Subcutaneous abdominal adipose tissue (tissue), 5 donors: ENCODE results near the gene LAMC3.

Experiments used
- H3K27ac ChIP-seq: one replicate; pipeline ENCODE4 v1.7.0; 2013; ENCODE audit warnings: low read depth, mild to moderate bottlenecking, inconsistent platforms, low read length, moderate library complexity
- H3K27me3 ChIP-seq, 5 donors: one replicate each; pipeline ENCODE4 v1.7.0; 2013; ENCODE audit warnings: low read length in 5 of 5, inconsistent platforms in 1 of 5; ENCODE audit not compliant: control insufficient read depth in 5 of 5, insufficient read depth in 4 of 5
- H3K36me3 ChIP-seq, 5 donors: one replicate each; pipeline ENCODE4 v1.7.0; 2013; ENCODE audit warnings: low read length in 5 of 5; ENCODE audit not compliant: control insufficient read depth in 5 of 5, insufficient read depth in 5 of 5
- H3K4me1 ChIP-seq, 5 donors: one replicate each; pipeline ENCODE4 v1.7.0; 2013; ENCODE audit warnings: low read length in 5 of 5, mild to moderate bottlenecking in 3 of 5, moderate library complexity in 1 of 5; ENCODE audit not compliant: control insufficient read depth in 5 of 5, insufficient read depth in 5 of 5
- H3K4me3 ChIP-seq, 5 donors: one replicate each; pipeline ENCODE4 v1.7.0; 2013; ENCODE audit warnings: low read length in 5 of 5, low read depth in 1 of 5
- H3K9ac ChIP-seq, 5 donors: one replicate each; pipeline ENCODE4 v1.7.0; 2013; ENCODE audit warnings: low read length in 5 of 5, mild to moderate bottlenecking in 4 of 5, moderate library complexity in 3 of 5
- H3K9me3 ChIP-seq, 5 donors: one replicate each; pipeline ENCODE4 v1.7.0; 2013; ENCODE audit warnings: low read length in 5 of 5; ENCODE audit not compliant: control insufficient read depth in 5 of 5
- donor health status: healthy.
- donor health status: healthy.
- donor health status: healthy.
- donor health status: healthy.
- donor health status: healthy.

The LAMC3 gene

GRCh38 chr9:131072871-131073237 lies 63.9 kb downstream of the LAMC3 start:
- Histone ChIP-seq H3K9ac (no peak overlapping the region), H3K36me3 (no peaks in the 10 kb centered on the region), H3K4me3 (no peak overlapping the region), H3K4me1 (peaks cover 2 to 14% (median 9%) of the 10 kb centered on the region in 5 donors), H3K9me3 (no peaks in the 10 kb centered on the region), H3K27ac (no peak overlapping the region), H3K27me3 (peaks cover 0 to 8% (median 0%) of the 10 kb centered on the region in 5 donors)

- no peak overlapping the region for H3K4me3 ChIP-seq
- no peaks in the 10 kb centered on the region for H3K36me3 ChIP-seq
- no peak overlapping the region for H3K9ac ChIP-seq
- no peak overlapping the region for H3K27ac ChIP-seq
- H3K4me1 ChIP-seq: no peaks in the 10 kb centered on the region
- H3K9me3 ChIP-seq: no peaks in the 10 kb centered on the region
- peaks cover 0 to 8% (median 0%) of the 10 kb centered on the region in 5 donors for H3K27me3 ChIP-seq
Measured at GRCh38 chr9:131076347-131077195, 67.6 kb downstream of the LAMC3 start.

GRCh38 chr9:131078427-131079366 lies 69.7 kb downstream of the LAMC3 start:
- Histone ChIP-seq H3K36me3 (no peaks in the 10 kb centered on the region), H3K4me1 (peaks cover 0 to 10% (median 0%) of the 10 kb centered on the region in 5 donors), H3K9me3 (no peaks in the 10 kb centered on the region), H3K27ac (no peak overlapping the region), H3K9ac (no peak overlapping the region), H3K27me3 (no peaks in the 10 kb centered on the region), H3K4me3 (no peak overlapping the region)

GRCh38 chr9:131080589-131080988 lies 71.6 kb downstream of the LAMC3 start:
- Histone ChIP-seq H3K27me3 (no peaks in the 10 kb centered on the region), H3K27ac (no peak overlapping the region), H3K36me3 (no peaks in the 10 kb centered on the region), H3K4me3 (no peak overlapping the region), H3K9ac (no peak overlapping the region), H3K4me1 (peaks cover 0 to 10% (median 0%) of the 10 kb centered on the region in 5 donors), H3K9me3 (no peaks in the 10 kb centered on the region)

GRCh38 chr9:131081868-131082267 lies 72.9 kb downstream of the LAMC3 start:
- H3K4me3 ChIP-seq: no peak overlapping the region
- H3K4me1 ChIP-seq: peaks cover 0 to 10% (median 0%) of the 10 kb centered on the region in 5 donors
- no peak overlapping the region for H3K9ac ChIP-seq
- no peak overlapping the region for H3K27ac ChIP-seq
- H3K9me3 ChIP-seq: no peaks in the 10 kb centered on the region
- no peaks in the 10 kb centered on the region for H3K27me3 ChIP-seq
- H3K36me3 ChIP-seq: no peaks in the 10 kb centered on the region

- no peaks in the 10 kb centered on the region for H3K9me3 ChIP-seq
Measured at GRCh38 chr9:131082774-131083512, 74.0 kb downstream of the LAMC3 start.

GRCh38 chr9:131084661-131085369 lies 75.8 kb downstream of the LAMC3 start:
- H3K36me3 ChIP-seq: no peaks in the 10 kb centered on the region
- H3K9ac ChIP-seq: no peak overlapping the region
- no peak overlapping the region for H3K4me3 ChIP-seq
- peaks cover 0 to 5% (median 0%) of the 10 kb centered on the region in 5 donors for H3K27me3 ChIP-seq
- no peak overlapping the region for H3K27ac ChIP-seq
- peaks cover 0 to 10% (median 0%) of the 10 kb centered on the region in 5 donors for H3K4me1 ChIP-seq
- no peaks in the 10 kb centered on the region for H3K9me3 ChIP-seq

More at GRCh38 chr9:131082774-131083512, 74.0 kb downstream of the LAMC3 start:
- H3K4me3 ChIP-seq: no peak overlapping the region
- peaks cover 0 to 5% (median 0%) of the 10 kb centered on the region in 5 donors for H3K27me3 ChIP-seq
- no peak overlapping the region for H3K27ac ChIP-seq
- H3K9ac ChIP-seq: no peak overlapping the region
- H3K36me3 ChIP-seq: no peaks in the 10 kb centered on the region
- peaks cover 0 to 10% (median 0%) of the 10 kb centered on the region in 5 donors for H3K4me1 ChIP-seq

GRCh38 chr9:131085370-131086122 lies 76.6 kb downstream of the LAMC3 start:
- Histone ChIP-seq H3K4me1 (peaks cover 0 to 10% (median 0%) of the 10 kb centered on the region in 5 donors), H3K27me3 (peaks cover 0 to 5% (median 0%) of the 10 kb centered on the region in 5 donors), H3K9me3 (no peaks in the 10 kb centered on the region), H3K27ac (no peak overlapping the region), H3K9ac (no peak overlapping the region), H3K36me3 (no peaks in the 10 kb centered on the region), H3K4me3 (no peak overlapping the region)
